Stimulated activated CD4-positive, alpha-beta T cell treated with anti-CD3 and anti-CD28 coated beads, Interleukin-12 subunit alpha, Interleukin-12 subunit beta, amount 100 ng/mL, for 4 hours (primary cell): ENCODE results near the gene MAJIN.

Experiments used
- DNase-seq: peaks from one replicate; pipeline ENCODE4 v3.0.0-alpha.2; 2020

MAJIN gene

DNA sequence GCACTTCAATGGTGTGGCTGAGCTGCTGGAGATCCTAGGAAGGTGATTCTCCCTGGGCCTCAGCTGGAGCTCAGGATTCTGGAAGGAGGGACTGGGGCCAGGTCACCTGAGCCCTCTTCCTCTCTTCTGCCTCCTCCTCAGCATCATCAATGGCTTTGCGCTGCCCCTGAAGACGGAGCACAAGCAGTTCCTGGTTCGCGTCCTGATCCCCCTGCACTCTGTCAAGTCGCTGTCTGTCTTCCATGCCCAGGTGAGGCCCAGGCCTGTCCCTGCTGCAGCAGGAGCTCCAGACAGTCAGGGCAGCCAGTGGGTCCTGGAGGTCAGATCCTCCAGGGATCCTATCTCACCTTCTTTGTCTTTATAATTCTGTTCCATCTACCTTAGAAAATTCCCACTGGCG is 41.6 kb downstream of the MAJIN start:
- no peak for DNase-seq

- DNase-seq: no peak
Measured at GRCh38 chr11:64929625-64930024, 42.3 kb downstream of the MAJIN start.

- DNase-seq: no peak
Measured at GRCh38 chr11:64928957-64929356, 43.0 kb downstream of the MAJIN start.

DNA sequence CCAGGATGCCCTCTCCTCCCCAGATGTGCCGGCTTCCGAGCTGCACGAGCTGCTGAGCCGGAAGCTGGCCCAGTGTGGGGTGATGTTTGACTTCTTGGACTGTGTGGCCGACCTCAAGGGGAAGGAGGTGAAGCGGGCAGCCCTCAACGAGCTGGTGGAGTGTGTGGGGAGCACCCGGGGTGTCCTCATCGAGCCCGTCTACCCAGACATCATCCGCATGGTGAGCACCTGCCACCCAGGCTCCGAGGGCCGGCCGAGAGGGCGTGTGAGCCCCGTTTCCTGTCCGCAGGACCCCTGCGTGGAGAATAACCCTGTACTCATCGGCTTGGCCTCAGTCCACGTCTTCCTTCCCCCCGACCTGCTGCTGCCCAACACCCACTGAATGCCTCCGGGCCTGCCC is 45.2 kb downstream of the MAJIN start:
- no peak for DNase-seq

GRCh38 chr11:64925536-64926436 is 46.1 kb downstream of the MAJIN start:
- no peak for DNase-seq

GRCh38 chr11:64924910-64925284 is 47.0 kb downstream of the MAJIN start:
- DNase-seq: peak; percentile 19

DNA sequence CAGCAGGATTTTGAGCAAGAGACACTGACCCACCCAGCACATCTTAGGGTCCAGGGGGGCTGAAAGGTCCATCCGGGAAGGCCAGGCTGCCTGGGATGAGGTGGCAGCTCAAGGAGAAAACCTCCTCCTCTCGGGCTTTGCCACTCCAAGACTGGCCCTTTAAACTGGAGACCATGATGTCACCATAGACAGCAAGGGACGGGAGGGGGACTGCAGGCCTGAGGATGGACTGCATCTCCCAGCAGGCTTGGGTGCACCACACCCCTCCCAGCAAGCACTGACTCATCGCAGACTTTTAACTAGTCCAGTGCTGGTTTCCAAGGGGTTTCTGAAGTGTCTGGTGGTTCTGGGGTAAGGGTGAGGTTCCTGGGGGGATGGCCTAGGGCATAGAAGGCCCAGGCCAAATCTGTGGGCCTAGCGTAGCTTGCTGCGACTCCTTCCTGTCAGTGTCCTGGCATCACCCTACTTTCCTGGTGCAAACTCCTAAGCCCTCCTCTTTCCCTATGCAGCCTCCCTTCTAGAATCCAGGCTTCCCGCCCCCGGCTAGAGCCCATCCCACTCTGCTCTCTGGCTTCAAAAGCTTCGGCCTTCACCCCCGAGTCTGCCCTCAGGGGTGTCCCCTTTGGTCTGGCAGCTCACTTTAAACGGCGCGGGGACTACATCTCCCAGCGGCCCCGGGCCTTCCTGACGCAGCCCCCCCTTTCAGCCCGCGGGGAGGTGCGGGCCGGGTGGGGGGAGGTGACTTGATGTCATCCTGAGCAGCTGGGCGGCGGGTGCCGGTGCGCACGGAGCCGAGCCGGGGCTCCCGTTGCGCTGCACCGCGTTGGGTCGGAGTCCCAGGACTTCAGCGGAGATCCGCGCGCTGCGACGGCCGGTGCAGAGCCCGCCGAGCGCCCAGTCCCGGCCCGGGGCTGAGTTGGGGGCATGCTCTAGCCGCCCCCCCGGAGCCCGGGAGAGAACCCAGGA is 47.7 kb downstream of the MAJIN start, which contains the start of gene PPP2R5B:
Gene PPP2R5B (plus strand): TSS at position 746 of the 966 bp plus-strand sequence. CDS start 1,046 bp downstream, outside the sequence.
- peak; percentile 86 for DNase-seq

DNA sequence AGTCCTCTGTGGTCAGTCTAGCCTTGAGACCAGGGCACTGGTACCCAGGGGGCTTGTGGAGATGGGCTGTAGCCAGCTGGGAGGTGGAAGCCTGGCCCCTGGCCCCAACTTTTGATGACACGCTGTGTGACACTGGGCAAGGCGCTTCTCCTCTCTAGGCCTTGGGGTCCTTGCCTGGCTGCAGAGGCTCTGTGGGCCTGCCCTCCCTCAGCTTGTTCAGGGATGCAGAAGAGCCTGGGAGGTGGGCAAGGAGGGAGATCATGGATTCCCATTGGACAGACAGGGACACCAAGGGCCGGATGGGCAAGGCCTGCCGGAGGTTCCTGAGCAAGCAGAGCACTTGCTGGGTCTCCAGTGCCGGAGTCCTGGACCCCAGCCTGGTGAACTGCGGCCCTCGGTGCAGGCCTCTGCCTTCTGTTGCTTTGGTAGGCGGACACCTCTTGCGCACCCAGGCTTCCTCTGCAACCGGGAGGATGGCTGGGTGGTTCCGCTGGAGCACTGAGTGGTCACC is 48.7 kb downstream of the MAJIN start:
- DNase-seq: no peak

DNA sequence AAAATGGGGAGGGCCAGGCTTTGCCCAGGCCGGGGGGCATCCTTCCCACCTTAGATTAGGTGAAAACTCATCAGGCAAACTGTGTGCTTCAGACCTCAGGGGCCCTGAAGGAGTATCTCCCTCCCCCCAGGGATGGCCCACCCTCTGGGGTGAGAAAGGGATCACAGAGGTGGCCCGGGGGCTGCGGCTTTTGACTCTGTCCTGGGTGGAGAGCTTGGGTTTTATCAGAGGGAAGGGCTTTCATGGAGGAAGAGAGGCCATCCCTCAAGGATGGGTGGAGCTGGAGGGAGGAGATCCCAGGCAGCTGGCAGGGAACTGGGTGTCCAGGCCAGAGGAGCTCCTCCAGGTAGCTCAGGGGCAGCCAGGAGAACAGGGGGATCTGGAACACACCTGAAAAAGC is 50.5 kb downstream of the MAJIN start:
- DNase-seq: no peak

DNA sequence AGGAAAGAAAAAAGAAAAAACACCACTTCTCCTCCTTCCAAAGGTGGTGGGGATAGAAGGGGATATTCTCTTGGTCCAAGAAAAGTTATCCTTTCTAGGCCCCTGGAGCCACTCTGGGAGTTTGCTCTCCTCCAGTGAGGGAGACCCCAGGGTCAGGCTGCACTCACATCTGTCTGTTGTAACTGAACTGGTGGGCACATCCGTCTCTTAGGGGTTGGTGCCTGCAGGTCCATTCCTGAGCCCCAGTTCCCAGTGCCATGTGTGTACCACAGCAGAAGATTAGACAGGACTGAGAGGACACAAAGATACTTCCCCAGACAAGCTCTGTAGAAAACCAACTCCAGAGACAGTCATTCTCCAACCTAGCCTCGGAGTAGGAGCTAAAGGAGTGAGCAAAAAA is 51.8 kb downstream of the MAJIN start:
- DNase-seq: no peak

DNA sequence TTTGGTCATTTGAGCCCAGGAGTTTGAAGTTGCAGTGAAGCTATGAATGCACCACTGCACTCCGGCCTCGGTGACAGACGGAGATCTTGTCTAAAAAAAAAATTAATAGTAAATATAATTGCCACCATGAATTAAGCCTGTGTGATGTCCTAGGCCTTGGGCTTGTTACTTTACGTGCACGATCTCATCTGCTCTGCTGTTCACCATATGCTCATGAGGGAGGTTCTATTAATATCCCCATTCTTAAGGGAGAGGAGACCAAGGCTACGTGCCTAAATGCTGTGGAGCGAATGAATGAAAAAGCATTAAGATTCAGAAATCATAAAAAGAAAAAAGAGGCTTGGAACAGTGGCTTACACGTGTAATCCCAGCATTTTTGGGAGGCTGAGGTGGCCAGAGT is 52.3 kb downstream of the MAJIN start:
- no peak for DNase-seq

- no peak for DNase-seq
Measured at GRCh38 chr11:64918017-64918416, 53.9 kb downstream of the MAJIN start.

DNA sequence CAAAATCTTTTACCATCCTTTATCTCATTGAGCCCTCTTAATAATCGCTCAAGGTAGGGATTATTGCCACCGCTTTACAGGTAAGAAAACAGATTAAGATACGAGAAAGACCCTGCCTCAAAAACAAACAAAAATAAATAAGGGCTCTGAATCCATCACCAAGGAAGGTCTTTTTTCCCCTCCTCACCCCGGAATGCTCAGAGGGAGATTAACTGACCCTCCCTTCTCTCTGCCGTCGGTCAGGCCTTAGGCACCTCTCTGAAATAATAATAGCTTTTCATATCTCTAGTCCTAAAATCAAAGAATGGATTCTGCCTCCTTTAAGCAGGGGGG is 54.3 kb downstream of the MAJIN start:
- no peak for DNase-seq

DNA sequence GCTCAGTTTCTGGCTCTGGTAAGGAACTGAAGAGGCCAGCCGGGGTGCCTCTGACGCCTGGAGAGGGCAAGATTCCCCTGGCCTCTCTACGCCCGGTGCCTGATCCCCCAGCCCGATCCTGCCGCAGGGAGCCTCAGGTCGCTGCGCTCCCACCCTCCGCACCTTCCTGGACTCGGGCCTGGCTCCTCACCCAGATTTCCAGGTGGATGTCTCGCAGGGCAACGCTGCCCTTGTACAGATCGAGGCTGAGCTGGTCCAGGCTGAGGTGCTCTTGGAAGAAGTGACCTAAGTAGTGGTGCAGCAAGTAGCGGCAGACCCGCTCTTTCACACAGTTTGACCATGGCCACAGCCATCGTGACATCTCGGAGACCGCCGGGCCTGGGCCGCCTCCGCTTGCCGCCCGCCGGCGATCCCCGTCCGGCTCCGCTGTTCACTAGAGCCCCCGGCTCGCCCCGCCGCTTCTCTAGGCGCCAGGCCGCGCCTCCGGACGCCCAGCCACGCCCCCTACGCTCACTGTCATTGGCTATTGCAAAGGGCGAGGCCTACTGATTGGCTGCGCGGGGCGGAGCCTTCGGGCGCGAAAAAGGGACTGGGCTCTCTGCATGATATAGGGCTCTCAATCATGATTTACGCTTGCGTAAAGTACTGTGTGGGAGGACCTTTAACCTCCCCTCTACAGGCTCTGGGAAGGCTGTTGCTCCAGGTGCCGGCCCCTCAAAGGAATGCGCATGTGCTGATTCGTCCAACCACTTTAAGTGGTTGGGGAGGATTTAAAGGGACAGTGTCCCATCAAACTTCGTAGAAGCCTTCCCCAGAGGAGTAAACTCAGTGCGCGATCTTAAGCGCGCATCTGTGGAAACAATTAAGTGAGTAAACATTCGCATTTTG is 54.9 kb downstream of the MAJIN start, which contains the start of gene ATG2A:
Gene ATG2A (minus strand): TSS at position 435 of the 888 bp plus-strand sequence. CDS start 74 bp downstream, at position 361.
- peak; percentile 99 for DNase-seq

DNA sequence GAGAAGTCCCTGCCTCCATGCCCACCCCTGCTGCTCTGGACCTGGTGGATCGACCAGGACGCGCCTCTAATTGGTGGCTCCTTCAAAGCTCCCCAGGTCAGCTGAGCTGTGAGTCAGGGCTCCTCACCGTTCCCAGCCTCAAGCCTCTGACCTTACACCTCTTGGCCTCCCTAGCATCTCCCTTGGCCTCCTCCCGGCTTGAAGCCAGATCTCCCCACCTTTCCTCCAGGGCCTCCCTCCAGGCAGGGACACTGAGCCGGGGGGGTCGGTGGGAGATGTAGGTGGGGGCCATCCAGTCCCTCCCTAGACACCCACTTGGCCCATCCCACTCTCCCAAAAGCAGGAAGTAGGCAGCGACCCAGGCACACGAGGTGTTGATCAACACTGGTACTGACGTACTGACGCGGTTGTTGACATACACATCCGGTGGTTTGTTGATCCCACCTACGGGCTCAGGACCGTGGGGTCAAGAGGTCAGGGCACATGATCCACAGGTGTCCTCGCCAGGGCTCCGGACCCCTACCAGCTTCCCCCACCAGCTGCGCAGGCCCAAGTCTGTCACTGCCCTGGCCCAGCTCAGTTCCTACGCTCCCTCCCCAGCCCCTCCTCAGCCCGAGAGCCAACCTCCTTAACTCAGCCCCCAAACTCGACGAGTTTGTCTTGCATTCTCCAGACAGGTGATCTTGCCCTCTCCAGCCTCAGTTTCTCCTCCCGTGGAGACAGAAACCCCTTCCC is 55.7 kb downstream of the MAJIN start:
- DNase-seq: no peak

GRCh38 chr11:64915376-64915887 is 56.5 kb downstream of the MAJIN start:
- no peak for DNase-seq

DNA sequence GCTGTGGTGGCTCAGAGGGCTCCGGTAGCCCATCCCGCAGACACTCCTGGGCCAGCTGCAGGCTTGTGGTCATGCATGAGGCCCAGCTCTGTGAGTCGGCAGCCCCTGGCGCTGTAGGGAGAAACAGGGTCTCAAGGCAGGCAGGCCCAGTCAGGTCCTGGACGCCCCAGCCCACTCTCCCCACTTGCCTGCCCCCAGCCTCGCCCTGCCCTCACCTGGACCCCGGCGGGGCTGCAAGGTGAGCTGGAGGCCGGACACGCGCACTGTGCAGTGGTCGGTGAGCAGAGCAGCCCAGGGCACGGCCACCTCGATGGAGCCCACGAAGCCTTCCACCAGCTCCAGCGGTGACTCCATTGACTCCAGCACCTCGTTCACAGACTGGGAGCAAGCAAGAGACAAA is 57.8 kb downstream of the MAJIN start:
- DNase-seq: no peak

DNA sequence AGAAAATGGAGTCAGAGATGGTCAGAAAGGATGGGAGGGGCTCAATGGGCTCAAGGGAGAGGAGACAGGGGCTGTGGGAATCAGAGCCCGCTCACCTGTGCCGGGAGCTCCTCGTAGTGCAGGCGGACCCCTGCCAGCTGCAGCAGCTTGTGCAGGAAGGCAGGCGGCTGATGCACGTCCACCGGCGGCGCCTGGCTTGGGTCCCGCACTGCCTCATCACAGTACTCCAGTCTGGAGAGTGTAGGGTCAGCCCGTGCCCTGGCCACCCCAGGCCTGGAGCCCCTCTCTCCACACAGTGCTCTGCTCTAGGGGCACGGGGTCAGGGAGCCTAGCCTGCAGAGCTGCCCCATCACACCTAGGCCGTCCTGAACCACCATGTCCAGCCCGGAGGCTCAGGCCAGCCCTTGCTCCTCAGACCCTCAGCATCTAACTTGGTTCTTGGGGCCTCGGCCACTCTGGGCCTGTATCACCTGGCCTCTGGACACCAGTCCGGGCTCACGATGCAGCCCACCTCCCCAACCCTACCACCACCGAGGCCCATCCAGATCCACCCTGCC is 58.7 kb downstream of the MAJIN start:
- DNase-seq: no peak

GRCh38 chr11:64911689-64912088 is 60.2 kb downstream of the MAJIN start:
- no peak for DNase-seq

DNA sequence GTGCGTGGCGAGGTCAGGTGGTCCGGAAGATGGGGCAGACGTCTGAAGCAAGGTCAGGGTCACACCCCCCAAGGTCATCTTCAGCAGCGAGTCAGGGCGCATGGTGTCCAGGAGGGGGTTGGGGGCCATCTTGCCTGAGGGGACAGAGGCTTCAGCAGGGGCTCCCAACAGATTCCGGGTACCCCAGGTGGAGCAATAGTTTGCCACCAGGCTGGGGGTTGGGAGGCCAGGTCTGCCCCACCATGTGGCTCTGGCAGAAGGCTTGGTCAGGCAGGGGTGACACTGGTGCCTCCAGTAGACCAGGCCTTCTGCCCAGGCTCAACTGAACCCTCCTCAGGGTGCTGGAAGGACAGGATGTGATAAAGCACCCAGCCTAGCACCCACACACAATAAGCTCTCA is 60.8 kb downstream of the MAJIN start:
- DNase-seq: no peak
